ENCODE data around the gene OR52A1.
"Not testable (repeated sequence)": the region's sequence is repeated elsewhere in the genome, so short reads cannot be mapped to it uniquely, and the experiment has no call there.

The OR52A1 gene

GRCh38 chr11:5154657-5155056 lies at the start of gene OR52A1:
OR52A1 (minus strand) TSS chr11:5154757; CDS start chr11:5152369, 2,388 bp downstream.
- H3K27ac Mint-ChIP-seq: peak within 1 kb of the TSS in 1 of 2 donors; percentile 31
- DNase-seq (no peak), ATAC-seq (no peak)
- H3K4me3 Mint-ChIP-seq: no peak within 1 kb of the TSS
- peaks cover 5% of the 10 kb centered on the region for H3K27me3 Mint-ChIP-seq
- H3K4me1 Mint-ChIP-seq: no peaks in the 10 kb centered on the region
- H3K9me3 Mint-ChIP-seq: no peaks in the 10 kb centered on the region

GRCh38 chr11:5203366-5203765 lies 48.8 kb upstream of the OR52A1 start:
- DNase-seq: no peak
- H3K27ac Mint-ChIP-seq: no peak overlapping the region
- H3K4me3 Mint-ChIP-seq: no peak overlapping the region
- ATAC-seq: no peak
- peaks cover 9% of the 10 kb centered on the region for H3K27me3 Mint-ChIP-seq
- H3K4me1 Mint-ChIP-seq: no peaks in the 10 kb centered on the region
- no peaks in the 10 kb centered on the region for H3K9me3 Mint-ChIP-seq

GRCh38 chr11:5200582-5200981 lies 46.0 kb upstream of the OR52A1 start, which contains the start of gene OR51V1:
OR51V1 (minus strand) TSS chr11:5200682; CDS start chr11:5200682, 0 bp downstream.
- Mint-ChIP-seq H3K4me1 (no peaks in the 10 kb centered on the region), H3K4me3 (no peak within 1 kb of the TSS), H3K27me3 (peaks cover 9% of the 10 kb centered on the region), H3K27ac (no peak within 1 kb of the TSS), H3K9me3 (no peaks in the 10 kb centered on the region)
- ATAC-seq (no peak), DNase-seq (no peak)

- peaks cover 9% of the 10 kb centered on the region for H3K27me3 Mint-ChIP-seq
- peaks cover 0 to 5% of the 10 kb centered on the region in 2 donors for H3K9me3 Mint-ChIP-seq
- H3K27ac Mint-ChIP-seq: no peak overlapping the region
- H3K4me1 Mint-ChIP-seq: no peaks in the 10 kb centered on the region
- DNase-seq (no peak), ATAC-seq (no peak)
- no peak overlapping the region for H3K4me3 Mint-ChIP-seq
Measured at GRCh38 chr11:5198285-5198684, 43.7 kb upstream of the OR52A1 start.

- ATAC-seq: no peak
- no peak overlapping the region for H3K4me3 Mint-ChIP-seq
Measured at GRCh38 chr11:5197536-5197935, 43.0 kb upstream of the OR52A1 start.

GRCh38 chr11:5196731-5197130 lies 42.2 kb upstream of the OR52A1 start:
- ATAC-seq: no peak
- H3K4me1 Mint-ChIP-seq: no peaks in the 10 kb centered on the region
- peaks cover 9% of the 10 kb centered on the region for H3K27me3 Mint-ChIP-seq
- H3K4me3 Mint-ChIP-seq: no peak overlapping the region
- H3K9me3 Mint-ChIP-seq: peaks cover 0 to 11% of the 10 kb centered on the region in 2 donors
- no peak for DNase-seq
- no peak overlapping the region for H3K27ac Mint-ChIP-seq

More at GRCh38 chr11:5197536-5197935, 43.0 kb upstream of the OR52A1 start:
- H3K27me3 Mint-ChIP-seq: peaks cover 9% of the 10 kb centered on the region
- no peak for DNase-seq
- H3K9me3 Mint-ChIP-seq: peaks cover 0 to 11% of the 10 kb centered on the region in 2 donors
- H3K27ac Mint-ChIP-seq: no peak overlapping the region
- H3K4me1 Mint-ChIP-seq: no peaks in the 10 kb centered on the region

GRCh38 chr11:5196067-5196466 lies 41.5 kb upstream of the OR52A1 start:
- no peaks in the 10 kb centered on the region for H3K4me1 Mint-ChIP-seq
- H3K27me3 Mint-ChIP-seq: peaks cover 9% of the 10 kb centered on the region
- DNase-seq (no peak), ATAC-seq (no peak)
- H3K9me3 Mint-ChIP-seq: peaks cover 4 to 17% of the 10 kb centered on the region in 2 donors
- H3K27ac Mint-ChIP-seq: no peak overlapping the region
- no peak overlapping the region for H3K4me3 Mint-ChIP-seq

- H3K27me3 Mint-ChIP-seq: no peaks in the 10 kb centered on the region
- DNase-seq: no peak
- H3K4me1 Mint-ChIP-seq: no peaks in the 10 kb centered on the region
- no peak overlapping the region for H3K4me3 Mint-ChIP-seq
- ATAC-seq: no peak
- H3K27ac Mint-ChIP-seq: no peak overlapping the region
- peaks cover 4 to 37% of the 10 kb centered on the region in 2 donors for H3K9me3 Mint-ChIP-seq
Measured at GRCh38 chr11:5192738-5193137, 38.2 kb upstream of the OR52A1 start.

- H3K4me3 Mint-ChIP-seq: no peak overlapping the region
- peaks cover 4% of the 10 kb centered on the region for H3K27me3 Mint-ChIP-seq
- no peak for ATAC-seq
Measured at GRCh38 chr11:5188201-5188600, 33.6 kb upstream of the OR52A1 start.

GRCh38 chr11:5178046-5178837 lies 23.7 kb upstream of the OR52A1 start:
- Mint-ChIP-seq H3K27me3 (peaks cover 13% of the 10 kb centered on the region), H3K4me3 (no peak overlapping the region), H3K27ac (no peak overlapping the region), H3K4me1 (no peaks in the 10 kb centered on the region), H3K9me3 (no peaks in the 10 kb centered on the region)
- ATAC-seq (no peak), DNase-seq (no peak)

More at GRCh38 chr11:5188201-5188600, 33.6 kb upstream of the OR52A1 start:
- Mint-ChIP-seq H3K9me3 (peaks cover 4 to 31% of the 10 kb centered on the region in 2 donors), H3K27ac (no peak overlapping the region), H3K4me1 (no peaks in the 10 kb centered on the region)
- DNase-seq: no peak

GRCh38 chr11:5174934-5175333 lies 20.4 kb upstream of the OR52A1 start:
- ATAC-seq (no peak), DNase-seq (no peak)
- Mint-ChIP-seq H3K4me3 (no peak overlapping the region), H3K27me3 (peaks cover 9% of the 10 kb centered on the region), H3K9me3 (no peaks in the 10 kb centered on the region), H3K27ac (no peak overlapping the region), H3K4me1 (no peaks in the 10 kb centered on the region)

- no peaks in the 10 kb centered on the region for H3K4me1 Mint-ChIP-seq
- no peak overlapping the region for H3K27ac Mint-ChIP-seq
- H3K9me3 Mint-ChIP-seq: no peaks in the 10 kb centered on the region
- DNase-seq: no peak
- no peak for ATAC-seq
- H3K27me3 Mint-ChIP-seq: no peaks in the 10 kb centered on the region
- no peak overlapping the region for H3K4me3 Mint-ChIP-seq
Measured at GRCh38 chr11:5171856-5172255, 17.3 kb upstream of the OR52A1 start.

- H3K9me3 Mint-ChIP-seq, H3K27ac Mint-ChIP-seq, H3K4me1 Mint-ChIP-seq, ATAC-seq, DNase-seq, H3K4me3 Mint-ChIP-seq: not testable (repeated sequence)
- H3K27me3 Mint-ChIP-seq: peaks cover 15% of the 10 kb centered on the region
Measured at GRCh38 chr11:5165898-5166297, 11.3 kb upstream of the OR52A1 start.

- not testable (repeated sequence) for H3K27ac Mint-ChIP-seq, H3K9me3 Mint-ChIP-seq, DNase-seq, H3K4me3 Mint-ChIP-seq, H3K4me1 Mint-ChIP-seq, ATAC-seq
- peaks cover 25% of the 10 kb centered on the region for H3K27me3 Mint-ChIP-seq
Measured at GRCh38 chr11:5164807-5165206, 10.2 kb upstream of the OR52A1 start.

GRCh38 chr11:5161045-5161444 lies 6.5 kb upstream of the OR52A1 start:
- H3K27ac Mint-ChIP-seq, DNase-seq, H3K4me3 Mint-ChIP-seq, ATAC-seq, H3K4me1 Mint-ChIP-seq, H3K9me3 Mint-ChIP-seq: not testable (repeated sequence)
- peaks cover 32% of the 10 kb centered on the region for H3K27me3 Mint-ChIP-seq

- not testable (repeated sequence) for DNase-seq, H3K27ac Mint-ChIP-seq, H3K9me3 Mint-ChIP-seq, H3K4me1 Mint-ChIP-seq, ATAC-seq, H3K4me3 Mint-ChIP-seq
- peaks cover 31% of the 10 kb centered on the region for H3K27me3 Mint-ChIP-seq
Measured at GRCh38 chr11:5160217-5160616, 5.7 kb upstream of the OR52A1 start.
